H1 (cell line): Measurements from ENCODE around the gene SLK. TPM values are rescaled to one million over a fixed set of nuclear protein-coding genes. Genes with fewer than 3 reads are reported as not detected.
A peak's percentile ranks its signal among the peaks of the same experiment; 100 is the strongest.

Experiments used
- CTCF ChIA-PET: fragments of 300-600 bp; sonication (Branson Sonifier 250); formaldehyde crosslinking; loops from one replicate; lab custom pipeline; 2021; ENCODE audit not compliant: partially characterized antibody; lab: Charles Lee
- POLR2A ChIA-PET: fragments of 300-600 bp; sonication (Branson Sonifier 250); formaldehyde crosslinking; loops from one replicate; lab custom pipeline; 2021; ENCODE audit warnings: inconsistent platforms; ENCODE audit not compliant: partially characterized antibody; lab: Charles Lee
- DNase-seq, 2 experiments: peaks; one replicate each; pipeline versions ENCODE4 v3.0.0 to v3.0.0-alpha.2; 2010 to 2022; ENCODE audit warnings: low spot score in 2 of 2, low read depth in 1 of 2, mixed read lengths in 1 of 2
- FAIRE-seq: peaks from 2 replicates; lab custom pipeline; 2011; peaks lifted over from hg19 to GRCh38; lab: Jason Lieb, UNC
- H2AFZ ChIP-seq: 2 replicates; pipeline ENCODE4 v1.8.1; 2012; ENCODE audit warnings: low read length, inconsistent platforms
- H2AK5ac ChIP-seq: 2 replicates; pipeline ENCODE4 v1.6.1; 2013; ENCODE audit warnings: low read depth, low read length
- H2BK120ac ChIP-seq: replicated peaks from 2 replicates; pipeline ENCODE3; 2013; ENCODE audit warnings: low read depth, low read length, inconsistent platforms
- H2BK12ac ChIP-seq: 2 replicates; pipeline ENCODE4 v1.6.1; 2013; ENCODE audit warnings: low read depth, low read length
- H2BK15ac ChIP-seq: 2 replicates; pipeline ENCODE4 v1.6.1; 2013; ENCODE audit warnings: low read length
- H2BK20ac ChIP-seq: 2 replicates; pipeline ENCODE4 v1.6.1; 2013; ENCODE audit warnings: low read length
- H2BK5ac ChIP-seq: 2 replicates; pipeline ENCODE4 v1.6.1; 2013; ENCODE audit warnings: low read depth, low read length
- H3K14ac ChIP-seq: 2 replicates; pipeline ENCODE4 v1.6.1; 2013; ENCODE audit warnings: inconsistent platforms; ENCODE audit not compliant: insufficient read length
- H3K18ac ChIP-seq: 2 replicates; pipeline ENCODE4 v1.6.1; 2013; ENCODE audit warnings: low read length; ENCODE audit errors: extremely low read depth
- H3K23ac ChIP-seq: 2 replicates; pipeline ENCODE4 v1.6.1; 2013; ENCODE audit warnings: inconsistent platforms; ENCODE audit not compliant: insufficient read length
- H3K23me2 ChIP-seq: 2 replicates; pipeline ENCODE4 v1.6.1; 2013; ENCODE audit warnings: low read depth, low read length
- H3K27ac ChIP-seq: 2 replicates; pipeline ENCODE4 v1.6.1; 2011; ENCODE audit warnings: low read depth, low read length, inconsistent platforms
- H3K27me3 ChIP-seq, 4 experiments: replicated peaks in 1 of 4; 1 replicate in 1 of 4; 2 replicates in 3 of 4; pipeline versions ENCODE4 v1.6.1 to v1.8.1; 2011 to 2013; ENCODE audit warnings: low read length in 3 of 4, mild to moderate bottlenecking in 3 of 4, inconsistent platforms in 2 of 4, mixed read lengths in 2 of 4, moderate library complexity in 1 of 4; ENCODE audit not compliant: control insufficient read depth in 3 of 4, insufficient read depth in 3 of 4; ENCODE audit errors: extremely low read depth in 1 of 4
- H3K36me3 ChIP-seq, 4 experiments: 2 replicates each; pipeline versions ENCODE4 v1.6.1 to v1.8.1; 2011 to 2013; ENCODE audit warnings: mild to moderate bottlenecking in 4 of 4, low read length in 3 of 4, moderate library complexity in 2 of 4, control low read depth in 1 of 4, inconsistent platforms in 1 of 4; ENCODE audit not compliant: insufficient read depth in 4 of 4, control insufficient read depth in 2 of 4
- H3K4ac ChIP-seq: replicated peaks from 2 replicates; pipeline ENCODE3; 2013; ENCODE audit warnings: low read length, low read depth, mixed read lengths, inconsistent platforms; ENCODE audit not compliant: insufficient read length
- H3K4me1 ChIP-seq, 4 experiments: replicated peaks in 1 of 4; 1 replicate in 1 of 4; 2 replicates in 3 of 4; pipeline versions ENCODE4 v1.6.1 to v1.8.1; 2011 to 2013; ENCODE audit warnings: low read length in 3 of 4, inconsistent platforms in 2 of 4, mixed read lengths in 1 of 4; ENCODE audit not compliant: insufficient read depth in 4 of 4, control insufficient read depth in 3 of 4
- H3K4me2 ChIP-seq, 2 experiments: 2 replicates each; pipeline versions ENCODE4 v1.6.1 to v1.8.1; 2011 to 2013; ENCODE audit warnings: low read depth in 2 of 2, low read length in 2 of 2, control low read depth in 1 of 2, inconsistent platforms in 1 of 2, mild to moderate bottlenecking in 1 of 2; ENCODE audit not compliant: insufficient read depth in 1 of 2
- H3K4me3 ChIP-seq, 4 experiments: fragments of 200-600, 300-600 bp in 1 of 4; sonication (generic), shearing (Covaris generic), sonication (Bioruptor Twin) in 1 of 4; 2 replicates each; pipeline versions ENCODE4 v1.5.1 to v1.8.1; 2011 to 2016; ENCODE audit warnings: low read length in 4 of 4, low read depth in 3 of 4, control low read depth in 2 of 4, inconsistent platforms in 2 of 4, mild to moderate bottlenecking in 2 of 4, mixed read lengths in 1 of 4, moderate library complexity in 1 of 4; ENCODE audit not compliant: insufficient read depth in 2 of 4; ENCODE audit errors: extremely low read depth in 1 of 4
- H3K56ac ChIP-seq: replicated peaks from 2 replicates; pipeline ENCODE3; 2013; ENCODE audit warnings: low read depth, mild to moderate bottlenecking, mixed read lengths, low read length, inconsistent platforms; ENCODE audit not compliant: insufficient read length
- H3K79me1 ChIP-seq: 2 replicates; pipeline ENCODE4 v1.6.1; 2013; ENCODE audit warnings: low read depth, low read length, control low read depth
- H3K79me2 ChIP-seq, 2 experiments: 2 replicates each; pipeline versions ENCODE4 v1.6.1 to v1.8.1; 2012 to 2013; ENCODE audit warnings: low read length in 2 of 2, mild to moderate bottlenecking in 2 of 2, inconsistent platforms in 1 of 2; ENCODE audit not compliant: insufficient read depth in 2 of 2, control insufficient read depth in 1 of 2
- H3K9ac ChIP-seq, 4 experiments: replicated peaks in 1 of 4; 1 replicate in 1 of 4; 2 replicates in 3 of 4; pipeline versions ENCODE4 v1.6.1 to v1.8.1; 2011 to 2013; ENCODE audit warnings: low read depth in 3 of 4, low read length in 3 of 4, control low read depth in 2 of 4, mild to moderate bottlenecking in 2 of 4, moderate library complexity in 2 of 4, inconsistent platforms in 1 of 4; ENCODE audit errors: extremely low read depth in 1 of 4
- H3K9me3 ChIP-seq, 2 experiments: 2 replicates each; pipeline versions ENCODE4 v1.6.1 to v1.8.1; 2012 to 2013; ENCODE audit warnings: mild to moderate bottlenecking in 2 of 2, moderate library complexity in 2 of 2, control low read depth in 1 of 2, inconsistent platforms in 1 of 2, low read depth in 1 of 2, low read length in 1 of 2, mixed read lengths in 1 of 2; ENCODE audit not compliant: insufficient read depth in 2 of 2
- H4K20me1 ChIP-seq, 2 experiments: replicated peaks in 1 of 2; 2 replicates each; pipeline versions ENCODE3 to v1.8.1; 2011 to 2013; ENCODE audit warnings: inconsistent platforms in 2 of 2, low read length in 2 of 2, mild to moderate bottlenecking in 1 of 2; ENCODE audit not compliant: insufficient read depth in 2 of 2, control insufficient read depth in 1 of 2
- H4K5ac ChIP-seq: 2 replicates; pipeline ENCODE4 v1.6.1; 2013; ENCODE audit warnings: low read length, low read depth, mixed read lengths, inconsistent platforms; ENCODE audit not compliant: insufficient read length
- H4K8ac ChIP-seq: 2 replicates; pipeline ENCODE4 v1.8.0; 2013; ENCODE audit warnings: mild to moderate bottlenecking, moderate library complexity, low read length, inconsistent platforms; ENCODE audit not compliant: insufficient read depth; ENCODE audit errors: extremely low read depth
- H4K91ac ChIP-seq: replicated peaks from 2 replicates; pipeline ENCODE3; 2013; ENCODE audit warnings: low read length, mixed read lengths, inconsistent platforms; ENCODE audit not compliant: insufficient read length
- BACH1 ChIP-seq: IDR thresholded peaks from 2 replicates; pipeline ENCODE4 v1.6.1; 2012; ENCODE audit warnings: low read length, improper control_type of control experiment
- CREB1 ChIP-seq: IDR thresholded peaks from 2 replicates; pipeline ENCODE4 v1.6.1; 2012; ENCODE audit warnings: inconsistent platforms
- JUND ChIP-seq: IDR thresholded peaks from 2 replicates; pipeline ENCODE4 v1.6.1; 2011; ENCODE audit warnings: mild to moderate bottlenecking, improper control_type of control experiment, low read length
- MAFK ChIP-seq: IDR thresholded peaks from 2 replicates; pipeline ENCODE4 v1.6.1; 2012; ENCODE audit warnings: low read depth, mild to moderate bottlenecking, improper control_type of control experiment, low read length
- SIX5 ChIP-seq: IDR thresholded peaks from 2 replicates; pipeline ENCODE4 v1.6.1; 2011; ENCODE audit warnings: mild to moderate bottlenecking, low read depth, low read length
- WGBS, 2 experiments: shearing (Covaris generic) in 1 of 2; methylation state at CpG; one replicate each; pipeline versions ENCODE4 v1.1.6 to v1.1.7; 2013 to 2015; ENCODE audit warnings: low lambda C conversion rate in 2 of 2, mixed read lengths in 2 of 2, inconsistent platforms in 1 of 2, low coverage in 1 of 2, missing lambda C conversion rate in 1 of 2; ENCODE audit not compliant: insufficient replicate concordance in 2 of 2, insufficient coverage in 1 of 2, insufficient read length in 1 of 2; ENCODE audit errors: extremely low coverage in 1 of 2, missing lambda C conversion rate in 1 of 2; 5-methylcytosine and 5-hydroxymethylcytosine counted together
- polyA plus RNA-seq, 7 experiments: library from polyadenylated mRNA; depleted of rRNA in 3 of 7; stranded (reverse) in 5 of 7; unstranded in 2 of 7; fragments of >200 nt in 5 of 7; fragments of 200-250 nt in 2 of 7; gene quantifications; 1 replicate in 5 of 7; 2 replicates in 1 of 7; 4 replicates in 1 of 7; pipeline versions ENCODE4 v1.2.1 to v1.2.3, GENCODE V29; 2011 to 2013; ENCODE audit warnings: missing spikeins in 2 of 7, mixed read lengths in 2 of 7
- total RNA-seq: library from RNA; stranded (reverse); fragmentation: NEBNext Ultra II Directional; extraction: Animal tissue kit (Norgen Biotek cat#: 25700); gene quantifications from 2 replicates; pipeline ENCODE4 v1.2.1, GENCODE V29; 2021
- TF ChIP-seq, protein P1 (sequence below): IDR thresholded peaks from 2 replicates; pipeline ENCODE4 v1.6.1; 2012; ENCODE audit warnings: low read length, inconsistent platforms

The SLK gene
- total and polyA plus RNA-seq, 2 of the 8 experiments (the other 6 are each of a cell fraction or from before 2014, with no cell fraction given): 2.7 to 18.3 TPM

DNA sequence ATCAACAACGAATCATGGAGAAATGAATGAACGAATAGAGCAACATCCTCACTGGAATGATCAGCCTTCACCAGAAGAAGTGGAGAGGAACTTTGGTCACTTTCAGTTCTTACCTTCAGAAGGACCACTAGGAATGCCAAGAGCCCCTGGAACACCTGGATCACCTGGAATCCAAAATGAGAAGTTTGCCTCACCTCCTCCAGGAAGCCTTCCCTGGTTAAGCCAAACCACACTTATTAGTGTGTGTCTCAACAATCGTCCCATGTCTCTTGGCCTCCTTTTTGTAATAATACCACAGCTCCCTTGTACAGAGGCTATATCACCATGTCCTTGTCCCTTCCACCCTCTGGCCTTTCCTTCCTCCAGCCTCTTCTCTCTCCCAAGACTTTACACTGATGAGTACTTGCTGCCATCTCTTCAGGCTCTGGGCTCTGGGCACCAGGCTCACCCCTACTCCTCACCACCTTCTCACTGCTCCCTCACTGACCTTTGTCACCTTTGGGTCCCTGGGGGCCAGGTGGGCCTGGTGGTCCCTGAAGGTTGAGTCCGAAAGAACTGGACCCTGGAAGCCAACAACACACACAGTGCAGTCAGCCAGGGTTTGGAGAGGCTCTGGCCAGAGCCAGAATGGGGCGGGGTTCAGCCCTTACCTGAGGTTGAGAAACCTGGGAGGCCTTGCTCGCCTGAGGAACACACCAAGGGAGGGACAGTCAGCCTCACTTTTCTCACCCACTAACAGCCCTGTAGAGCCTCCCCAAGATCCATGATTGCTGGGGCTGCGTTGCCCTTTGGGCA is 72.2 kb downstream of the SLK start:
- POLR2A ChIA-PET: no interaction called here
- FAIRE-seq: no peak
- WGBS, 2 experiments: 91% methylated on average over 7 of the region's 7 CpGs; no CpG with 5 or more reads in 1 of the 2 experiments

More for the DNA sequence above, 72.2 kb downstream of the SLK start:
- Histone ChIP-seq H3K56ac (peak overlapping the region; percentile 20), H2BK120ac (no peak overlapping the region), H2AFZ (no peak overlapping the region), H4K20me1 (peaks cover 0 to 5% of the 10 kb centered on the region in 2 experiments), H3K79me1 (no peaks in the 10 kb centered on the region), H2BK15ac (no peak overlapping the region), H3K23ac (no peak overlapping the region), H3K9me3 (no peaks in the 10 kb centered on the region), H3K4me3 (no peak overlapping the region), H4K5ac (no peak overlapping the region), H2BK20ac (no peak overlapping the region), H3K4me1 (peaks cover 0 to under 1% (median 0%) of the 10 kb centered on the region in 4 experiments; a peak in 1 of 7 replicates), H3K79me2 (no peaks in the 10 kb centered on the region), H4K8ac (no peak overlapping the region), H3K27ac (no peak overlapping the region), H2BK5ac (no peak overlapping the region), H3K4ac (no peak overlapping the region), H2AK5ac (0 out of 2 replicates have a peak overlapping the region, but pooled peaks have one; percentile 54), H2BK12ac (no peak overlapping the region), H3K36me3 (no peaks in the 10 kb centered on the region; a peak in 1 of 8 replicates), H4K91ac (no peak overlapping the region), H3K14ac (no peak overlapping the region), H3K27me3 (no peaks in the 10 kb centered on the region), H3K23me2 (peaks cover 11% of the 10 kb centered on the region; the same call in 1 of the 2 replicates), H3K18ac (no peak overlapping the region), H3K4me2 (no peak overlapping the region), H3K9ac (no peak overlapping the region)
- DNase-seq: no peak
- no peak for TF ChIP-seq CREB1
- TF ChIP-seq JUND: no peak
- TF ChIP-seq BACH1: no peak
- no peak for TF ChIP-seq SIX5
- TF ChIP-seq MAFK: no peak
- TF ChIP-seq, protein P1, sequence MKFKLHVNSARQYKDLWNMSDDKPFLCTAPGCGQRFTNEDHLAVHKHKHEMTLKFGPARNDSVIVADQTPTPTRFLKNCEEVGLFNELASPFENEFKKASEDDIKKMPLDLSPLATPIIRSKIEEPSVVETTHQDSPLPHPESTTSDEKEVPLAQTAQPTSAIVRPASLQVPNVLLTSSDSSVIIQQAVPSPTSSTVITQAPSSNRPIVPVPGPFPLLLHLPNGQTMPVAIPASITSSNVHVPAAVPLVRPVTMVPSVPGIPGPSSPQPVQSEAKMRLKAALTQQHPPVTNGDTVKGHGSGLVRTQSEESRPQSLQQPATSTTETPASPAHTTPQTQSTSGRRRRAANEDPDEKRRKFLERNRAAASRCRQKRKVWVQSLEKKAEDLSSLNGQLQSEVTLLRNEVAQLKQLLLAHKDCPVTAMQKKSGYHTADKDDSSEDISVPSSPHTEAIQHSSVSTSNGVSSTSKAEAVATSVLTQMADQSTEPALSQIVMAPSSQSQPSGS: no peak
- CTCF ChIA-PET: interaction anchor here (0.8 to 1.8 kb wide), 4 partner anchors 8 to 235 kb away, joined by 3 to 5 read pairs (median 4); no protein-coding TSS in a partner anchor
